GM23338 (cell line): ENCODE data around the gene PNN. TPM values are rescaled to one million over a fixed set of nuclear protein-coding genes. Genes with fewer than 3 reads are reported as not detected.

Experiments
- ATAC-seq: fragments of 200-7000 bp; cut with Tn5 transposase; 3 replicates; pipeline ENCODE4 v1.9.1; 2020
- DNase-seq: peaks from one replicate; pipeline ENCODE4 v3.0.0-alpha.2; 2015; ENCODE audit warnings: low spot score
- H2AFZ ChIP-seq: fragments of 200-600 bp; sonication (generic); 2 replicates; pipeline ENCODE4 v1.8.0; 2016; ENCODE audit warnings: antibody characterized with exemption, mild to moderate bottlenecking, moderate library complexity
- H3F3A ChIP-seq: fragments of 200-600 bp; sonication (generic); replicated peaks from 2 replicates; pipeline ENCODE4 v1.8.0; 2017; ENCODE audit warnings: antibody characterized with exemption, mixed run types, low read depth
- H3K27ac ChIP-seq: fragments of 200-600 bp; sonication (generic); 2 replicates; pipeline ENCODE4 v1.6.1; 2016; ENCODE audit warnings: low read depth
- H3K27me3 ChIP-seq: fragments of 200-600 bp; sonication (generic); 2 replicates; pipeline ENCODE4 v1.8.0; 2016; ENCODE audit warnings: mild to moderate bottlenecking, mixed run types, moderate library complexity; ENCODE audit not compliant: insufficient read depth
- H3K36me3 ChIP-seq: fragments of 200-600 bp; sonication (generic); 2 replicates; pipeline ENCODE4 v1.8.0; 2016; ENCODE audit warnings: mild to moderate bottlenecking; ENCODE audit not compliant: insufficient read depth
- H3K4me1 ChIP-seq: fragments of 200-600 bp; sonication (generic); 2 replicates; pipeline ENCODE4 v1.8.0; 2016; ENCODE audit warnings: mild to moderate bottlenecking, moderate library complexity; ENCODE audit not compliant: insufficient read depth
- H3K4me2 ChIP-seq: fragments of 200-600 bp; sonication (generic); 2 replicates; pipeline ENCODE4 v1.7.1; 2017; ENCODE audit warnings: mixed run types
- H3K4me3 ChIP-seq: fragments of 200-600 bp; sonication (generic); 2 replicates; pipeline ENCODE4 v1.6.1; 2016; ENCODE audit warnings: mixed run types
- H3K79me2 ChIP-seq: fragments of 200-600 bp; sonication (generic); replicated peaks from 2 replicates; pipeline ENCODE4 v1.8.0; 2017; ENCODE audit warnings: mild to moderate bottlenecking; ENCODE audit not compliant: insufficient read depth
- H3K9me2 ChIP-seq: fragments of 200-600 bp; sonication (generic); 2 replicates; pipeline ENCODE4 v1.8.0; 2017; ENCODE audit not compliant: insufficient read depth
- H4K20me1 ChIP-seq: fragments of 200-600 bp; sonication (generic); replicated peaks from 2 replicates; pipeline ENCODE4 v1.8.0; 2017; ENCODE audit warnings: mild to moderate bottlenecking; ENCODE audit not compliant: insufficient read depth
- H3K27ac Mint-ChIP-seq: 2 replicates; pipeline ENCODE4 v1.8.0; 2020; ENCODE audit warnings: inconsistent platforms, mild to moderate bottlenecking, moderate library complexity, mixed read lengths
- H3K27me3 Mint-ChIP-seq: 3 replicates; pipeline ENCODE4 v1.8.0; 2022; ENCODE audit warnings: low read depth, mild to moderate bottlenecking, moderate library complexity, mixed read lengths, inconsistent platforms; ENCODE audit not compliant: insufficient read depth, poor library complexity
- H3K36me3 Mint-ChIP-seq: 3 replicates; pipeline ENCODE4 v1.8.0; 2021; ENCODE audit warnings: low read depth, mild to moderate bottlenecking, inconsistent platforms, moderate library complexity, mixed read lengths
- H3K4me1 Mint-ChIP-seq: 3 replicates; pipeline ENCODE4 v1.8.0; 2020; ENCODE audit warnings: mild to moderate bottlenecking, inconsistent platforms, mixed read lengths
- H3K4me3 Mint-ChIP-seq: 3 replicates; pipeline ENCODE4 v1.8.0; 2021; ENCODE audit warnings: moderate library complexity, mild to moderate bottlenecking, inconsistent platforms, mixed read lengths
- H3K9me3 Mint-ChIP-seq: 3 replicates; pipeline ENCODE4 v1.8.0; 2020; ENCODE audit warnings: moderate library complexity, mild to moderate bottlenecking, inconsistent platforms, mixed read lengths
- CREB1 ChIP-seq: fragments of 250-450 bp; sonication (Bioruptor Pico); IDR thresholded peaks from 2 replicates; pipeline ENCODE4 v1.5.0; 2020; ENCODE audit warnings: low read depth, mild to moderate bottlenecking, moderate library complexity
- CTCF ChIP-seq, 2 experiments: fragments of 200-600 bp in 1 of 2; sonication (generic) in 1 of 2; conservative IDR thresholded peaks; 2 replicates each; pipeline versions ENCODE4 v1.5.1 to v1.6.1; 2016 to 2017; ENCODE audit warnings: antibody characterized with exemption in 2 of 2, low read depth in 2 of 2, mild to moderate bottlenecking in 2 of 2, moderate library complexity in 1 of 2
- ETS1 ChIP-seq: IDR thresholded peaks from 2 replicates; pipeline ENCODE4 v1.6.1; 2016; ENCODE audit warnings: antibody characterized with exemption
- EZH2 ChIP-seq: fragments of 200-600 bp; sonication (generic); IDR thresholded peaks from one replicate; pipeline ENCODE4 v1.8.0; 2017; ENCODE audit warnings: antibody characterized with exemption, mild to moderate bottlenecking, low read depth; ENCODE audit not compliant: unreplicated experiment
- EZH2phosphoT487 ChIP-seq: fragments of 200-600 bp; sonication (generic); IDR thresholded peaks from one replicate; pipeline ENCODE4 v1.8.1; 2018; ENCODE audit warnings: antibody characterized with exemption; ENCODE audit not compliant: unreplicated experiment
- NANOG ChIP-seq: IDR thresholded peaks from 2 replicates; pipeline ENCODE4 v1.6.1; 2016; ENCODE audit warnings: antibody characterized with exemption, borderline replicate concordance
- POLR2AphosphoS5 ChIP-seq: IDR thresholded peaks from 2 replicates; pipeline ENCODE4 v1.6.1; 2016; ENCODE audit warnings: antibody characterized with exemption, low read depth
- ZNF114 ChIP-seq: fragments of 250-450 bp; sonication (Bioruptor Pico); IDR thresholded peaks from 2 replicates; pipeline ENCODE4 v1.5.0; 2020; ENCODE audit warnings: mild to moderate bottlenecking, moderate library complexity
- ZNF331 ChIP-seq: fragments of 250-450 bp; sonication (Bioruptor Pico); IDR thresholded peaks from 2 replicates; pipeline ENCODE4 v1.5.0; 2020; ENCODE audit warnings: low read depth, mild to moderate bottlenecking, moderate library complexity
- polyA plus RNA-seq: library from polyadenylated mRNA; unstranded; fragments of >200 nt; fragmentation: Nextera tagmentation; extraction: Ambion mirVana; gene quantifications from 2 replicates; pipeline ENCODE4 v1.2.1, GENCODE V29; 2016
- total RNA-seq: library from RNA; depleted of rRNA; stranded (reverse); fragments of >200 nt; shearing (Covaris generic); gene quantifications from 2 replicates; pipeline ENCODE4 v1.2.3, GENCODE V29; 2014
- TF ChIP-seq, protein P1 (sequence below): fragments of 250-450 bp; sonication (Bioruptor Pico); IDR thresholded peaks from 2 replicates; pipeline ENCODE4 v1.5.0; 2020; ENCODE audit warnings: mild to moderate bottlenecking, moderate library complexity

Gene PNN
- total and polyA plus RNA-seq, 2 experiments from 2014 or later: 60.0 to 325 TPM

GRCh38 chr14:39212693-39213092 is 37.6 kb downstream of the PNN start (continued):
- no peak for TF ChIP-seq POLR2AphosphoS5
- TF ChIP-seq ETS1: no peak
- TF ChIP-seq CTCF (conservative IDR thresholded peaks at IDR 0.05; ENCODE audit: low read depth in 2 of 2): no peak
- no peak for TF ChIP-seq NANOG
- no peak for TF ChIP-seq ZNF114
- no peak for TF ChIP-seq CREB1 (CRISPR knock-in tag)
- TF ChIP-seq EZH2phosphoT487: no peak

DNA sequence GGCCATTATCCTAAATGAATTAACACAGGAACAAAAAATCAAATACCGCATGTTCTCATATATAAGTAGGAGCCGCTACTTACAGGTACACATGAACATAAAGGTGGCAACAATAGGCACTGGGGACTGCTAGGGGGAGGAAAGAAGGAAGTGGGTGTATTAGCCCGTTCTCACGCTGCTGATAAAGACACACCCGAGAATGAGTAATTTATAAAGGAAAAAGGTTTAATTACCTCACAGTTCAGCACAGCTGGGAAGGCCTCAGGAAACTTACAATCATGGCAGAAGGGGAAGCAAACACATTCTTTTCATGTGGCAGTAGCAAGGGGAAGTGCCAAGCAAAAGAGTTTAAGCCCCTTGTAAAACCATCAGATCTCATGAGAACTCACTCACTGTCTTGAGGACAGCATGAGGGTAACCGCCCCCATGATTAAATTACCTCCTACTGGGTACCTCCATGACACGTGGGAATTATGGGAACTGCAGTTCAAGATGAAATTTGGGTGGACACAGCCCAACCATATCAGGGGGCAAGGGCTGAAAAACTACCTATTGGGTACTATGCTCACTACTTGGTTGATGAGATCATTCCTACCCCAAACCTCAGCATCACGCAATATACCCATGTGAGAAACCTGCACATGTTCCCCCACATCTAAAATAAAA is 42.3 kb downstream of the PNN start:
- Histone ChIP-seq H3F3A (no peaks in the 10 kb centered on the region), H4K20me1 (no peaks in the 10 kb centered on the region), H3K27ac (no peak overlapping the region), H3K36me3 (no peaks in the 10 kb centered on the region), H3K4me2 (no peak overlapping the region), H2AFZ (peak overlapping the region; percentile 78; the same call in 1 of the 2 replicates), H3K9me2 (no peaks in the 10 kb centered on the region), H3K4me1 (no peaks in the 10 kb centered on the region), H3K4me3 (no peak overlapping the region), H3K27me3 (no peaks in the 10 kb centered on the region), H3K79me2 (no peaks in the 10 kb centered on the region)
- ATAC-seq: no peak
- Mint-ChIP-seq H3K27ac (0 out of 2 replicates have a peak overlapping the region, but pooled peaks have one; percentile 14), H3K4me3 (no peak overlapping the region), H3K4me1 (peaks cover 7% of the 10 kb centered on the region; the same call in 2 of the 3 replicates), H3K9me3 (no peaks in the 10 kb centered on the region), H3K27me3 (peaks cover 1% of the 10 kb centered on the region), H3K36me3 (no peaks in the 10 kb centered on the region)
- no peak for DNase-seq
- TF ChIP-seq, protein P1, sequence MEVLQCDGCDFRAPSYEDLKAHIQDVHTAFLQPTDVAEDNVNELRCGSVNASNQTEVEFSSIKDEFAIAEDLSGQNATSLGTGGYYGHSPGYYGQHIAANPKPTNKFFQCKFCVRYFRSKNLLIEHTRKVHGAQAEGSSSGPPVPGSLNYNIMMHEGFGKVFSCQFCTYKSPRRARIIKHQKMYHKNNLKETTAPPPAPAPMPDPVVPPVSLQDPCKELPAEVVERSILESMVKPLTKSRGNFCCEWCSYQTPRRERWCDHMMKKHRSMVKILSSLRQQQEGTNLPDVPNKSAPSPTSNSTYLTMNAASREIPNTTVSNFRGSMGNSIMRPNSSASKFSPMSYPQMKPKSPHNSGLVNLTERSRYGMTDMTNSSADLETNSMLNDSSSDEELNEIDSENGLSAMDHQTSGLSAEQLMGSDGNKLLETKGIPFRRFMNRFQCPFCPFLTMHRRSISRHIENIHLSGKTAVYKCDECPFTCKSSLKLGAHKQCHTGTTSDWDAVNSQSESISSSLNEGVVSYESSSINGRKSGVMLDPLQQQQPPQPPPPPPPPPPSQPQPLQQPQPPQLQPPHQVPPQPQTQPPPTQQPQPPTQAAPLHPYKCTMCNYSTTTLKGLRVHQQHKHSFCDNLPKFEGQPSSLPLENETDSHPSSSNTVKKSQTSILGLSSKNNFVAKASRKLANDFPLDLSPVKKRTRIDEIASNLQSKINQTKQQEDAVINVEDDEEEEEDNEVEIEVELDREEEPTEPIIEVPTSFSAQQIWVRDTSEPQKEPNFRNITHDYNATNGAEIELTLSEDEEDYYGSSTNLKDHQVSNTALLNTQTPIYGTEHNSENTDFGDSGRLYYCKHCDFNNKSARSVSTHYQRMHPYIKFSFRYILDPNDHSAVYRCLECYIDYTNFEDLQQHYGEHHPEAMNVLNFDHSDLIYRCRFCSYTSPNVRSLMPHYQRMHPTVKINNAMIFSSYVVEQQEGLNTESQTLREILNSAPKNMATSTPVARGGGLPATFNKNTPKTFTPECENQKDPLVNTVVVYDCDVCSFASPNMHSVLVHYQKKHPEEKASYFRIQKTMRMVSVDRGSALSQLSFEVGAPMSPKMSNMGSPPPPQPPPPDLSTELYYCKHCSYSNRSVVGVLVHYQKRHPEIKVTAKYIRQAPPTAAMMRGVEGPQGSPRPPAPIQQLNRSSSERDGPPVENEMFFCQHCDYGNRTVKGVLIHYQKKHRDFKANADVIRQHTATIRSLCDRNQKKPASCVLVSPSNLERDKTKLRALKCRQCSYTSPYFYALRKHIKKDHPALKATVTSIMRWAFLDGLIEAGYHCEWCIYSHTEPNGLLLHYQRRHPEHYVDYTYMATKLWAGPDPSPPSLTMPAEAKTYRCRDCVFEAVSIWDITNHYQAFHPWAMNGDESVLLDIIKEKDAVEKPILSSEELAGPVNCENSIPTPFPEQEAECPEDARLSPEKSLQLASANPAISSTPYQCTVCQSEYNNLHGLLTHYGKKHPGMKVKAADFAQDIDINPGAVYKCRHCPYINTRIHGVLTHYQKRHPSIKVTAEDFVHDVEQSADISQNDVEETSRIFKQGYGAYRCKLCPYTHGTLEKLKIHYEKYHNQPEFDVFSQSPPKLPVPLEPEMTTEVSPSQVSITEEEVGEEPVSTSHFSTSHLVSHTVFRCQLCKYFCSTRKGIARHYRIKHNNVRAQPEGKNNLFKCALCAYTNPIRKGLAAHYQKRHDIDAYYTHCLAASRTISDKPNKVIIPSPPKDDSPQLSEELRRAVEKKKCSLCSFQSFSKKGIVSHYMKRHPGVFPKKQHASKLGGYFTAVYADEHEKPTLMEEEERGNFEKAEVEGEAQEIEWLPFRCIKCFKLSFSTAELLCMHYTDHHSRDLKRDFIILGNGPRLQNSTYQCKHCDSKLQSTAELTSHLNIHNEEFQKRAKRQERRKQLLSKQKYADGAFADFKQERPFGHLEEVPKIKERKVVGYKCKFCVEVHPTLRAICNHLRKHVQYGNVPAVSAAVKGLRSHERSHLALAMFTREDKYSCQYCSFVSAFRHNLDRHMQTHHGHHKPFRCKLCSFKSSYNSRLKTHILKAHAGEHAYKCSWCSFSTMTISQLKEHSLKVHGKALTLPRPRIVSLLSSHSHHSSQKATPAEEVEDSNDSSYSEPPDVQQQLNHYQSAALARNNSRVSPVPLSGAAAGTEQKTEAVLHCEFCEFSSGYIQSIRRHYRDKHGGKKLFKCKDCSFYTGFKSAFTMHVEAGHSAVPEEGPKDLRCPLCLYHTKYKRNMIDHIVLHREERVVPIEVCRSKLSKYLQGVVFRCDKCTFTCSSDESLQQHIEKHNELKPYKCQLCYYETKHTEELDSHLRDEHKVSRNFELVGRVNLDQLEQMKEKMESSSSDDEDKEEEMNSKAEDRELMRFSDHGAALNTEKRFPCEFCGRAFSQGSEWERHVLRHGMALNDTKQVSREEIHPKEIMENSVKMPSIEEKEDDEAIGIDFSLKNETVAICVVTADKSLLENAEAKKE (CRISPR knock-in tag): no peak
- TF ChIP-seq ZNF331 (CRISPR knock-in tag) (no peak), POLR2AphosphoS5 (no peak), EZH2 (no peak), EZH2phosphoT487 (no peak), CTCF (conservative IDR thresholded peaks at IDR 0.05; ENCODE audit: low read depth in 2 of 2) (no peak)
